Heart left ventricle (tissue), 13 donors: ENCODE measurements around the gene TTLL5.

Experiments
- CTCF ChIP-seq, 12 donors: fragments of 200-600 bp; sonication (generic) in 4 of 12; IDR thresholded peaks; one replicate each; pipeline versions ENCODE4 v1.5.0 to v1.8.0; 2018 to 2022; ENCODE audit warnings: antibody characterized with exemption in 12 of 12, mild to moderate bottlenecking in 5 of 12
- POLR2A ChIP-seq, 2 donors: fragments of 450-650 bp; IDR thresholded peaks; one replicate each; pipeline ENCODE4 v1.6.1; 2017; ENCODE audit warnings: antibody characterized with exemption in 2 of 2, mild to moderate bottlenecking in 2 of 2, moderate library complexity in 2 of 2
- donor health status: ischemic (EF 13 %, LVEDD 7.1; RV severe dilation, severe dysfunction).
- donor health status: DM: no; HTN: yes; CAD: no.
- donor health status: DM: no; HTN: no; CAD: no.
- donor health status: ischemic (EF 25% LVEDD 6.9; RV normal size, moderate dysfunction).
- donor health status: ischemic (EF 25% LVEDD 5.7; RV mildly dilated, moderate dysfunction).
- donor health status: ischemic (EF 35%, LVEDD 5.7; RV mildly dilated, moderate dysfunction).
- donor health status: nonischemic (EF 11% LVEDD 7.7; RV severe dilation, severe dysfunction).
- donor health status: DM: yes; HTN: yes; CAD: no.
- donor health status: PGD.
- donor health status: ischemic (EF 29% LVEDD 5.4; RV normal size, mild dysfunction).
- donor health status: nonischemic (EF 23%, LVEDD 6.1; RV moderate dilation, normal function).

DNA sequence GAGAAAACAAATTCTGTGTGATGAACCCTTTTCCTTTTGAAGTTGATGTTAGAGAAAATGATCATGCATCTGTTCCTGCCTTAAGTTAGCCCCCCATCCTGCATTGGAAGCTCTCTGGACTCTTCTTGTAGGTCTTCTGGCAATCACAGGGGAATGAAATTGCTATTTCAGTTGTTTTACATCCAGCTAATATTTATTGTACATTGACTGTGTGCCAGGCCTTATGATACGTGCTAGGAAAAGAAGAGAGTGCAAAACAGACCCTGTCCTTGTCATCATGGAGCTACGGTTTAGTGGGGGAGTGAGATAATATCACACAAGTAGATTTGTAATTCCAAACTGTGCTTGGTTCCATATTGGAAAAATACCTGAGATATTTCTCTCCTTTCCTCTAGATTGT is 202.2 kb downstream of the TTLL5 start:
- TF ChIP-seq POLR2A (IDR thresholded peaks at IDR 0.05) (no peak), CTCF (IDR thresholded peaks at IDR 0.05) (no peak)
